ENCODE results near the gene CNTLN. TPM values are rescaled to one million over a fixed set of nuclear protein-coding genes. Genes with fewer than 3 reads are reported as not detected.

CNTLN gene
- total RNA-seq, 1 experiment from 2014 or later: 15.0 TPM

- no peak overlapping the region for H3K27ac ChIP-seq (ENCODE audit: insufficient read length, low read depth, low read length)
- H3K27me3 ChIP-seq (ENCODE audit: insufficient read depth, low read length): no peaks in the 10 kb centered on the region
- no peak overlapping the region for H3T11ph ChIP-seq (ENCODE audit: low read length)
- H2BK5ac ChIP-seq (ENCODE audit: insufficient read length, low read length): no peak overlapping the region
- no peak overlapping the region for H2AK5ac ChIP-seq (ENCODE audit: insufficient read length, low read length)
- no peaks in the 10 kb centered on the region for H3K79me2 ChIP-seq (ENCODE audit: insufficient read depth, low read length)
- Mint-ChIP-seq H3K4me1 (peaks cover 13 to 18% of the 10 kb centered on the region in 2 experiments), H3K36me3 (ENCODE audit: insufficient read depth in 1 of 3, low read depth in 3 of 3) (no peaks in the 10 kb centered on the region), H3K9me3 (no peaks in the 10 kb centered on the region), H3K27me3 (ENCODE audit: low read depth) (no peaks in the 10 kb centered on the region), H3K4me3 (no peak overlapping the region), H3K27ac (peak overlapping the region in 1 of 3 experiments; percentile 50; a peak in 3 of 7 replicates)
- H3K4ac ChIP-seq (ENCODE audit: low read depth, low read length): no peak overlapping the region
- H3K79me1 ChIP-seq (ENCODE audit: insufficient read depth, low read depth, low read length, poor library complexity, severe bottlenecking): no peaks in the 10 kb centered on the region
- no peak overlapping the region for H2AFZ ChIP-seq (ENCODE audit: low read length)
- no peaks in the 10 kb centered on the region for H3K9me3 ChIP-seq (ENCODE audit: control insufficient read depth, low read depth, low read length)
- H4K91ac ChIP-seq (ENCODE audit: insufficient read length, low read depth, low read length): no peak overlapping the region
- H4K20me1 ChIP-seq (ENCODE audit: control insufficient read depth, insufficient read depth, insufficient read length): no peaks in the 10 kb centered on the region
- H2BK20ac ChIP-seq (ENCODE audit: low read depth, low read length, poor library complexity, severe bottlenecking): no peak overlapping the region
- no peak overlapping the region for H2BK120ac ChIP-seq (ENCODE audit: low read depth, low read length, poor library complexity, severe bottlenecking)
- H3K4me2 ChIP-seq (ENCODE audit: insufficient read depth, insufficient read length, low read length): no peak overlapping the region
- no peak overlapping the region for H4K8ac ChIP-seq (replicated peaks; ENCODE audit: insufficient read length, low read depth, low read length)
- no peak overlapping the region for H3K9ac ChIP-seq (ENCODE audit: extremely low read depth, insufficient read length, low read length)
- H4K5ac ChIP-seq (ENCODE audit: insufficient read length, low read depth, low read length): no peak overlapping the region
- no peaks in the 10 kb centered on the region for H3K4me1 ChIP-seq (ENCODE audit: insufficient read depth, low read length)
- no peak overlapping the region for H3K23ac ChIP-seq (ENCODE audit: insufficient read length, low read depth, low read length)
- TF ChIP-seq CTCF (conservative IDR thresholded peaks at IDR 0.05): no peak
- no peak for DNase-seq
- peak overlapping the region; percentile 51; the same call in 1 of the 2 replicates for H3K14ac ChIP-seq (ENCODE audit: insufficient read depth, low read length)
- no peaks in the 10 kb centered on the region for H3K23me2 ChIP-seq (ENCODE audit: insufficient read length, low read depth, low read length, poor library complexity, severe bottlenecking)
- H2BK12ac ChIP-seq (ENCODE audit: insufficient read length, low read depth, low read length): no peak overlapping the region
- no peak overlapping the region for H2BK15ac ChIP-seq (ENCODE audit: low read depth, low read length)
- H3K56ac ChIP-seq (ENCODE audit: insufficient read length, low read depth, low read length): no peak overlapping the region
- H3K18ac ChIP-seq (ENCODE audit: insufficient read length, low read depth, low read length): no peak overlapping the region
- WGBS (ENCODE audit: extremely low coverage, insufficient read length, low lambda C conversion rate): no CpG with 5 or more reads among the region's 4 CpGs
Observed at GRCh38 chr9:17423681-17424011, 288.8 kb downstream of the CNTLN start.
